ENCODE results near the gene OR4X2. TPM values are rescaled to one million over a fixed set of nuclear protein-coding genes. Genes with fewer than 3 reads are reported as not detected.
"Not testable (repeated sequence)": the region's sequence is repeated elsewhere in the genome, so short reads cannot be mapped to it uniquely, and the experiment has no call there.

Gene OR4X2
- total RNA-seq, 1 experiment from 2014 or later = not detected

- CTCF ChIA-PET = no interaction called here
- DNase-seq (ENCODE audit: low spot score) (no peak), ATAC-seq (no peak)
- Mint-ChIP-seq H3K27me3 (ENCODE audit: low read depth) (peaks cover 7% of the 10 kb centered on the region), H3K9me3 (peaks cover 91% of the 10 kb centered on the region), H3K36me3 (peaks cover 63% of the 10 kb centered on the region), H3K4me3 (no peak overlapping the region), H3K4me1 (no peaks in the 10 kb centered on the region), H3K27ac (no peak overlapping the region)
- TF ChIP-seq ZSCAN18 (CRISPR knock-in tag; IDR thresholded peaks at IDR 0.05) = no peak
- no peak for TF ChIP-seq ETV6 (CRISPR knock-in tag; IDR thresholded peaks at IDR 0.05)
- TF ChIP-seq ZNF121 (CRISPR knock-in tag; IDR thresholded peaks at IDR 0.05) = no peak
- TF ChIP-seq USF2 (CRISPR knock-in tag; IDR thresholded peaks at IDR 0.05) = no peak
- POLR2A ChIA-PET = no interaction called here
Observed at GRCh38 chr11:48210052-48210451, 34.9 kb upstream of the OR4X2 start.

- no peaks in the 10 kb centered on the region for H3K4me1 Mint-ChIP-seq
- H3K27me3 Mint-ChIP-seq (ENCODE audit: low read depth) = peaks cover 11% of the 10 kb centered on the region
- H3K36me3 Mint-ChIP-seq = peaks cover 78% of the 10 kb centered on the region
- ATAC-seq = no peak
- CTCF ChIA-PET = no interaction called here
- no peak for DNase-seq (ENCODE audit: low spot score)
- H3K27ac Mint-ChIP-seq = no peak within 1 kb of the TSS
- no peak within 1 kb of the TSS for H3K4me3 Mint-ChIP-seq
- POLR2A ChIA-PET = no interaction called here
- no peak for TF ChIP-seq RORB (CRISPR knock-in tag; IDR thresholded peaks at IDR 0.05)
- TF ChIP-seq PRDM15 (CRISPR knock-in tag; IDR thresholded peaks at IDR 0.05) = no peak
- TF ChIP-seq ZNF416 (CRISPR knock-in tag; IDR thresholded peaks at IDR 0.05) = no peak
- no peak for TF ChIP-seq MYBL2 (CRISPR knock-in tag; IDR thresholded peaks at IDR 0.05)
- no peak for TF ChIP-seq EMX1 (CRISPR knock-in tag; IDR thresholded peaks at IDR 0.05)
- TF ChIP-seq SMAD4 (CRISPR knock-in tag; IDR thresholded peaks at IDR 0.05) = no peak
- TF ChIP-seq KAT7 (CRISPR knock-in tag; IDR thresholded peaks at IDR 0.05; ENCODE audit: borderline replicate concordance) = no peak
- no peak for TF ChIP-seq MAX (CRISPR knock-in tag; IDR thresholded peaks at IDR 0.05)
- no peak for TF ChIP-seq NR2C2 (CRISPR knock-in tag; IDR thresholded peaks at IDR 0.05)
- peaks cover 92% of the 10 kb centered on the region for H3K9me3 Mint-ChIP-seq
Observed at GRCh38 chr11:48216510-48216909, 28.4 kb upstream of the OR4X2 start, which contains the start of gene OR4B1. Gene OR4B1, plus strand, starts transcription at chr11:48216810. Its CDS starts 0 bp downstream, at chr11:48216810.

GRCh38 chr11:48228761-48229160 is 16.1 kb upstream of the OR4X2 start:
- Mint-ChIP-seq H3K9me3 (peaks cover 69% of the 10 kb centered on the region), H3K4me3 (no peak overlapping the region), H3K27ac (no peak overlapping the region), H3K27me3 (ENCODE audit: low read depth) (peaks cover 2% of the 10 kb centered on the region), H3K36me3 (peaks cover 50% of the 10 kb centered on the region), H3K4me1 (no peaks in the 10 kb centered on the region)
- TF ChIP-seq MYBL2 (CRISPR knock-in tag; IDR thresholded peaks at IDR 0.05) (no peak), SOX15 (CRISPR knock-in tag; IDR thresholded peaks at IDR 0.05) (no peak), FOXK1 (CRISPR knock-in tag; IDR thresholded peaks at IDR 0.05) (no peak), E2F5 (CRISPR knock-in tag; IDR thresholded peaks at IDR 0.05) (no peak), JAZF1 (CRISPR knock-in tag; IDR thresholded peaks at IDR 0.05) (no peak), ELF4 (CRISPR knock-in tag; IDR thresholded peaks at IDR 0.05; ENCODE audit: low read depth) (no peak), ZNF512 (CRISPR knock-in tag; IDR thresholded peaks at IDR 0.05; ENCODE audit: borderline replicate concordance) (no peak), ESRRA (CRISPR knock-in tag; IDR thresholded peaks at IDR 0.05; ENCODE audit: borderline replicate concordance) (no peak), ZBTB43 (CRISPR knock-in tag; IDR thresholded peaks at IDR 0.05) (no peak)
- no peak for DNase-seq (ENCODE audit: low spot score)
- no peak for ATAC-seq
- CTCF ChIA-PET = no interaction called here
- POLR2A ChIA-PET = no interaction called here

- DNase-seq (ENCODE audit: low spot score); CTCF ChIA-PET; H3K4me1 Mint-ChIP-seq; POLR2A ChIA-PET; H3K4me3 Mint-ChIP-seq; H3K27ac Mint-ChIP-seq; ATAC-seq; H3K27me3 Mint-ChIP-seq (ENCODE audit: low read depth): not testable (repeated sequence)
- Mint-ChIP-seq H3K36me3 (peaks cover 47% of the 10 kb centered on the region), H3K9me3 (peaks cover 70% of the 10 kb centered on the region)
Observed at GRCh38 chr11:48230057-48230456, 14.8 kb upstream of the OR4X2 start.

Measured in WTC11 (cell line).